Stimulated activated CD8-positive, alpha-beta memory T cell treated with anti-CD3 and anti-CD28 coated beads, Interleukin-4, amount 100 ng/mL, for 24 hours (primary cell): ENCODE results near the gene COQ3.

ENCODE experiments used
- DNase-seq: peaks from one replicate; pipeline ENCODE4 v3.0.0-alpha.2; 2020; ENCODE audit warnings: low read depth

COQ3 gene, protein sequence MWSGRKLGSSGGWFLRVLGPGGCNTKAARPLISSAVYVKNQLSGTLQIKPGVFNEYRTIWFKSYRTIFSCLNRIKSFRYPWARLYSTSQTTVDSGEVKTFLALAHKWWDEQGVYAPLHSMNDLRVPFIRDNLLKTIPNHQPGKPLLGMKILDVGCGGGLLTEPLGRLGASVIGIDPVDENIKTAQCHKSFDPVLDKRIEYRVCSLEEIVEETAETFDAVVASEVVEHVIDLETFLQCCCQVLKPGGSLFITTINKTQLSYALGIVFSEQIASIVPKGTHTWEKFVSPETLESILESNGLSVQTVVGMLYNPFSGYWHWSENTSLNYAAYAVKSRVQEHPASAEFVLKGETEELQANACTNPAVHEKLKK

DNA sequence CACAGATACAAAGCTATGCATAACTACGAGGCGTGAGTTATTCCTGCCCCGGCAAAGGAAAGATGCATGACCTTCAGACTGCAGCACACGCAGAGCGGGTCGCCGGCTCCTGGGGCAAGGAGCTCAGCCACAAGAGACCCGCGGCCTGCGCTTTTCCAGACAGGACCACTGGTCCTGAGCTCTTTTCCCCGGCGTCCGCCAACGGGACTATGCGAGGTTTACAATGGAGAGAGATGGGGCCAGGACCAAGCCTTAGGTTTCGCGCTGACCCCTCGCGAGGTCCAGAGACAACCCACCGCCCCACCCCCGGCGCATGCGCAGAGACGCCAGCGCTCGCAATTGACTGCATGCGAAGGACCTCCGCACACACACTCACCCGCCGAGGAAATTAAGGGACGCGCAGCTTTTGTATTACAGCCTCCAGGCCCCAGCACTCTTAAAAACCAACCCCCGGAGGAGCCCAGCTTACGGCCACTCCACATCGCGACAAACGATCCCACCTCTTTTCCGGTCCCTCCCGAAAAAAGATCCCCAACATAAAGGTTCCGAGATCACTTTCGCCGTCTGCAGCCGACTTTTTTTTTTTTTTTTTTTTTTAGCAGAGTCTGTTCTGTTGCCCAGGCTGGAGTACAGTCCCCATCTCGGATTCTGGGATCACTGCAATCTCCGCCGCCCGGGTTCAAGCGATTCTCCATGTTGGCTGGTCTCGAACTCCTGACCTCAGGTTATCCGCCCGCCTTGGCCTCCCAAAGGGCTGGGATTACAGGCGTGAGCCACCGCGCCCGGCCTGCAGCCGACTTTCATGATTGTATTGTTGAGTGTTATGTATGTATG lies at the start of gene COQ3:
COQ3 (minus strand) TSS at position 498 of the 834 bp plus-strand sequence; CDS start at position 482, 16 bp downstream.
- peak; percentile 55 for DNase-seq

DNA sequence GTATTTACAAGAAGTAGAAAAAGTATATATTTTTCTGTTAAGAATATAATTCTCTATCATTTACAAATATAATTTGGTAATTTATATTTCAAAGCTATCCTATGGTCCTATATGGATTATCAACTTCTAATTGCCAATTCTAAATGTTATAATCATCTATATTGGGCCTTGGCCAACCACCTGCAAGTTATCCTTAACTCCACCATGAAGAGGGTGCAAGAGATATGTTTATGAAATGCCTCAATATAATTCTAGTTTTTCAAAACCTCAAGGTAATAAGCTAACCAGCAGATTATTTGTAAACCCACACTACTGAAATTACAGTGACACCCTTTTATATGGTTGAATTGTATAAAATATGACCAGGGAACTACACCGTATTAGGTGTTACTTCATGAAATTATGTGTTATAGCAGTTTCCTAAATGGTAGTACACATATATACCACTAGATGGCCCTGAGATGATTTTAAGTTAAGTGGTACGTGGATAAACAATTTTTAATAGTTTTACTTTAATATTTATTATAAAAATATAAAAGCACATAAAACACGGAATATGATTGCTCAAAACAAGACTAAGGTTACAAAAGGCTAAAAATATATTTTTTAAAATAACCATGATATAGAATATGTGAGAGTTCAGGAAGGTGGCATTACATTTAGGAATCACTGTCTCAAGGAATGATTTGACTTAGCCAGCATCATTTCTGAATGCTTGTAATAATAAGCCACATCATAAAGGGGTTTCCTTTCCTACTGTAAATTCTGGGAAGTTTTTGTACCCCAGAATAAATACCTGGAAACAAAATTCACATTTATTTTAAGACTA lies 40.9 kb upstream of the COQ3 start:
- no peak for DNase-seq

DNA sequence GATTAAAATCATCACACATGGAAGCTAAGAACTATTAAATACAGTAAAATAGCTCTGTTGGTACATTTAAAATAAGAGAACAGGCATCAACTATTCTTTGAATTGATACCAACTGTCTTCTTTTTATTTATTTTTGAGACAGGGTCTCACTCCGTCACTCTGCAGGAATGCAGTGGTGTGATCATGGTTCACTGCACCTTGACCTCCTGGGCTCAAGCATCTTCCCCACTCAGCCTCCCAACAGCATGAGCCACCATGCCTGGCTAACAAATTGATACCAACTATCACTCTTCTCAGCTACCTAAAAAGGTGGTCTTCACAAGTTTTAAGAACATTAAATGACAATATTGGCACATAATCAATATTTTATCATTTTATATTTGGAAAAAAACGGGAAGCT lies 38.9 kb upstream of the COQ3 start:
- no peak for DNase-seq

DNA sequence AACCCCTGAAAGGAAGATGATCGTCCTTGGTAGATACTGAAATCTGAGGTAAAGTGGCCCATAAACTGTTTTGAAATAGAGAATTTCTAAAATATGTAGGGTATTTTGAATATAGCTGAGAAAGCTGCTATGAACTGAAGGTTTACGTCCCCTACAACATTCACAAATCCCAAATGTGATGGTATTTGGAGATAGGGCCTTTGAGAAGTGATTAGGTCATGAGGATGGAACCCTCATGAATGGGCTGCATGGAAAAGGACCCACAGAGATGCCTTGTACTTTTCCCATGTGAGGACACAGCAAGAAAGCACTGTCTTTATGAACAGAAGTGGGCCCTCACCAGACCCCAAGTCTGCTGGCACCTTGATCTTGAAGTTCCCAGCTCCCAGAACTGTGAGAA lies 37.9 kb upstream of the COQ3 start:
- DNase-seq = no peak

DNA sequence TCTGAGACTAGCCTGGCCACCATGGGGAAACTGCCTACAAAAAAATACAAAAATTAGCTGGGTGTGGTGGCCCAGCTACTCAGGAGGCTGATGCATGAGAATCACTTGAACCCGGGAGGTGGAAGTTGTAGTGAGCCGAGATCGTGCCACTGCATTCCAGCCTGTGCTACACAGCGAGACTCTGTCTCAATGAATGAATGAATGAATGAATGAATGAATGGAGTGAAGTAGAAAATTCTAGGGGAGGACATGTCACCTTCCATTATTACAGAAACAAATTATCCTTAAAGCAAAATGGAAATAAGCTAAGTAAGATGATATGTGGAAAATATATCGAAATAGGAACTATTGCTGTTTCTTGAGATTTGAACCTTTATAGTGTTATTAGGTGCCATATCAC lies 34.0 kb upstream of the COQ3 start:
- no peak for DNase-seq

DNA sequence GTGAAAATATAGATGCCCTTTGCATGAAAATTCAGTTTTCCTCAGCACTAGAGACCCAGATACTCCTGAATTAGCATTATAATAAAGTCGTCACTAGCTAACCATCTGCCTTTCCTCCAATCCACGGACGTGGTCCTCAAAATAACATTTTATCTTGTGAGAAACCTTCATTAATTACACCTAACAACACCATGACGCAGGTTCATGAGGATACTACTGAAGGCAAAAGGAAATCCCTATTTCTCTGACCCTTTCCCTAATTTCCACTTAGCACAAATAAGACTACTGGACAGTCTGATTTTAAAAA lies 32.4 kb upstream of the COQ3 start:
- no peak for DNase-seq

DNA sequence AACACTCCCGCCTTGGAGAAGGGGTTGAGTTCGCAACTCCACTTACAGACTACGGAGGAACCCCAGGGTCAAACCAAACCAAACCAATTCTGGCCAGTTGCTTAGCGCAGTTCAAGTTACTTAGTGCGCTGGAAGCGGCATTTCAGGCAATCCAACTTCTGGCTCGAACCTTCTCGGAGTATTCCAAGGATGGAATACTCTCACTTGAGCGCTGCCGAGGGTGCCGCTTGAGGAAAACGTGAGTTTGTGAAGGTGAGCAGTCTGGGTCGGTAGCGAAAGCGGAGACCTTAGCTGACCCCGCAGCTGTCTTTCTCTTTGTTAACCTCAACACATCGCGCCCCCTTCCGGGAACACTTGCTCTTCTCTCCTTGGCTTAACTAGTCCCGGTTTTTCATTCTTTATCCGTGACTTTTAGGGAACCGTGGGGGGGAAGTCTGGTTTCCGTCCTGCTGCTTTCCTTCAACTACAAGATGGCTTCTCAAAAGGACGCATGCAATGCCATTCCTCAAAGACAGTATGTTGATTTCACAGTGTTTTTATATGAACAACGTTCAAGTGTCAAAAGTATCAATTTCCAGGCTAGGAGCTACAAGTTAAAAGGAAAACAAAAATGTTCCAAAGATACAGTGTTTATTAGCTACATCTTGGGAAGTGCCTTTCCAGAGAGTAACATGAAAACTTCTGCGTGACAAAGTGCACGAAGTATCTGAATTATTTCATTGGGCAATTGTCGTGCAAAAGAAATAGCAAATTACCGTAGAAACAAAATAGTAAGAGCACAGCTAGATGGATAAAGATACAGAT lies 31.9 kb upstream of the COQ3 start:
- peak; percentile 45 for DNase-seq

DNA sequence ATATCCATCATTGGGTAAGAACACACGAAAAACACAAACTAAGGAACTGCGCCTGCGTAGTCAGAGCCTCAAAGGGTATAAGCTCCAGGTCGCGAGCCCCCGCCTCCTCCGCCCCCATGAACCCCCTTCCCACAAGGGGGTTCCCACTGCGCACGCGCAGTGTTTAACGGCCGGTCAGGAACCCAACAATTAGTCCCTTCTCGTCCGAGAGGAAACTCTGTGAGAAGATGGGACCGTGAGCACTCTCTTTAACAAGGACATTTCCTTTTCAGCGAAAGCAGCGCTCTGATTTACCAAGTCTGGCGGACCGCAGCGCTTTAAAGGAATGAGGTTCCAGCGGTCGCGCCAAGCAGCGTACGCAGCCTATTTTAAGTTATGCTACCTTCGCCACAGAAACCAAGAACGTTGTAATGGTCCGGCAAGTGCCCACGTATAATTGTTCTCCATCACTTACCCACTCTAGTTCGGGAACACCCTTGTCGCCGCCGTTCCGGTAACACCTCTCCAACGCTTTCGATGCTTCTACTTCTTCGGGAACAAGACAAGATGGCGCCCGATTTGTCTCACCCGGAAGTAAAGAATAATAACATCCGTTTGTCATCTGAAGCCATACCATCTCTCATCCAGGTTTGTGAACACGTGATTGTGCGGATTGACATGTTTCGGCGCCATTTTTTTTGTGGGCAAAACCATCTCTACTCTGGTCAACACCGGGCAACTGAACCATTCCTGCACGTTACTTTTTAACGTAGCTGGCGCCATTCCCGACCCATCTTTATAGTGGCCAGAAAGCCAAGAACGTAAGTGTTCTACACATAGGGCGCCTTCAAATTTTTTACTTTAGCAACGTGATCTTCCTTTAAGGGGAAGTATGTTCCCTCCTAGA lies 31.0 kb upstream of the COQ3 start, which contains the start of gene PNISR:
PNISR (minus strand) TSS at position 548 of the 886 bp plus-strand sequence. CDS start 10,649 bp downstream, outside the sequence.
- DNase-seq = peak; percentile 78

DNA sequence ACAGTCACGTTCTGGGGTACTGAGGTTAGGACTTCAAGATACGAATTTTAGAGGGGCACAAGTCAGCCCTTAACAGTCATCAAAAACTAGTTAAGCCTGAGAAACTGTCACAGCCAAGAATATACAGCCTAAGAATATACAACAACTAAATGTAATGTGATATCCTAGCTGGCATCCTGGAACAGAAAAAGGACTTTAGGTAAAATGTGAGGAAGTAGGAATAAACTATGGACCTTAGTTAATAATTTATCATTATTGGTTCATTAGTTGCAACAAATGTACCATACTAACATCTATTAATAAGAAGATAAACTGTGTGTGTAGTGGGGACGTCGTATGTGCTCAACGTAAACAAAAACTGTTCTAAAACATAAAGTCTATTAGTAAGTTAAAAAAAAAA lies 30.0 kb upstream of the COQ3 start:
- DNase-seq = no peak

DNA sequence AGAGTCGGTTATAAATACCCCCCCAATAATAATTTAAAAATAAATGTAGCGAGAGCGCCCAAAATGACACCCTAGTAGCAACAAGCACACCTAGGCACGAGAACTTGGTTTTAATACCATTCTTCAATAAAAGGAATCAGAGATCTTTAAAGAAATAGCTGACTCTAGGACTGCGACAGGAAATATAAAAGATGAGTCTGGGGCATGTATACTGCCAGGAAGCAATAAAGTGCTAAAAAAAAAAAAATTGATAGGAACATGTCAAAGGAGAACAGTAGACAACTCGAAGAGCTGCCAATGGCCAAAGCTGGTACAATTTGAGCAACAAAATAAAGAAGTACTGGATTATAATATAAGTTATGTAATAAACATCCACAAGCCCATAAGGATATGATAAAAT lies 28.9 kb upstream of the COQ3 start:
- DNase-seq = no peak

DNA sequence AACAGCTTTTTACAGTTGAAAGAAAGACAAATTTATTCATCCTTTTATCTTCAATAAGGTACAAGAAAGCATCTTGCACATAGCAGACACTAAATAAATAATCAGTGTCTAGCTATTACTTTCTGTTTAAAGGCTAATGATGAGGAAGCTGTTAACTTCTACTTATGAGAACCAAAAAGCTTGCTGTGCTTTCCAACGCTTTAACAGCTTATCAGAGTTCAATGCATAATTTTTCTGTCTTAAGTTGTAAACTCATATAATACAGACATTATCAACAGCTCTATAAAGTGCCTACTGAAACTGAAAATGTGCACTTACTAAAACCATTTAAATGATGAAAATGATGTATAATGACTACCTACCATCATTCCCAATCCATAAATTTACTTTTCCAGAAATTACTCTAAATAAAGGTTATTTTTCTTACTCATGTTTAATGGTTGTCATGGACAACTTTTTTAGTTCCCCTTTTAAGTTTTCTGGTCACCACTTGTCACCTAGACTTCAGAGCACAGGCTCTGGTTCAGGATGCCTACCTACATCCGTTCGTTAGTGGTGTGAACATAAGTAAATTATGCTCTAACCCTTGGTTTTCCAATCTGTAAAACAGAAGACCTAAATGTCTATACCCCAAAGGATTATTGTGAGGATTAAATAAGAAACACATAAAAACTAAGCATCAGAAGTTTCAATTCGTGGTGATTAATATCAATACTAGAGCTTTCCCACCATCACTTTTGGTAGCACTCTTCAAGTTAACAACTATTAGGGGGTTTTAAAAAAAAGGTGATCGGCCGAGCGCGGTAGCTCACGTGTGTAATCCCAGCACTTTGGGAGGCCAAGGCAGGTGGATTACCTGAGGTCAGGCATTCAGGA lies 23.1 kb upstream of the COQ3 start:
- DNase-seq = no peak

DNA sequence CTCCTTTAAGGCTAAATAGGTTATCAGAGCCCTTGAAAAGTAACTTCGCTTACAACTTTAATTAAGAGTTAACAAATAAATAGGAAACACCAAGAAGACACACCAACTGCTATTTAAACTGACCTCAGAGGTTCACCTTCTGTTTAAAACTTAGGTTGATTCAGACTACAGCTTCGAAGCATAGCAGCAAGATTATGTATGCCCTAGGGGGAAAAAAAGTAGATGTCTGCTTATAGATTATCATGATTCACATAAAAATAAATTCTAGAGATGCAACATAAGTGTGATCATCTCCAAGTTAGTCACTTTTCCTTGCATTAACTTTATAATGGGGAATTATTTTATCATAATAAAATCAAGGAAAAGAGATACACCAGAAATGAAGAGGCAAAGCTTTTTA lies 22.2 kb upstream of the COQ3 start:
- DNase-seq = no peak

DNA sequence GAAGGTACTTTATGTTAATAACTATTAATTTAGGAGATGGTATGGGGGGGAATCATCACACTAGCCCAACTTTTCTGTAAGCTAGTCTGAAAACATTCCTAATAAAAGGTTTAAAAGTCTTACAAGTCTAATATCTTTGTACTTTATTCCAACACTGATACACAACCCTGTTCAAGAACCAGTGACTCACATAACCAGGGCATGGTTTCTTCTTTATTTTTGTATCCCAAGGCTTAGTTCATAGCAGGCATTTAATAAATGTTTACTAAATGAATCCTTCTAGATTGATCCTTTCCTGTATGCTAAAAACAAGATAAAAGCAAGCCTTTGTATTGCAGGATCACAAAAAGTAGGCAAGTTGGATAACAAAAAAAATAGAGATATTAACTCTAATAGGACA lies 21.5 kb upstream of the COQ3 start:
- DNase-seq = no peak

DNA sequence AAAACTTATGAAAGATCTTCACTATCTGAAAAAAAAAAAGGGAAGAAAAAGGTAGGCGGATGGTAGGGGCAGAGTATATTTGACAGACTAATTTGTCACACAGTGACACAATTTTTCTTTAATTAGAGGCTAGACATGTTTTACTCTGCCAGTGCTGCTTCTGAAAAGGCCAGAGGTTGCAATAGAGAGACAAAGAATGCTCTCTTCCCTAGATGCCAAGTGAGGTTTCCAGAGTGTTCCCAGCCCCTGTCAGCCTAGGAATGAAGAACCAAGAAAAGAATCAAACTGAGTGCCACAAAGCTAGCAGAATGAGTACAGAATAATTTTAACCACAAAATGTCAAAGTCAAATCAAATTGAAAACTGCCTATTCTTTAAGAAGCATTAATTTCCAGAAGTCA lies 18.1 kb upstream of the COQ3 start:
- no peak for DNase-seq

DNA sequence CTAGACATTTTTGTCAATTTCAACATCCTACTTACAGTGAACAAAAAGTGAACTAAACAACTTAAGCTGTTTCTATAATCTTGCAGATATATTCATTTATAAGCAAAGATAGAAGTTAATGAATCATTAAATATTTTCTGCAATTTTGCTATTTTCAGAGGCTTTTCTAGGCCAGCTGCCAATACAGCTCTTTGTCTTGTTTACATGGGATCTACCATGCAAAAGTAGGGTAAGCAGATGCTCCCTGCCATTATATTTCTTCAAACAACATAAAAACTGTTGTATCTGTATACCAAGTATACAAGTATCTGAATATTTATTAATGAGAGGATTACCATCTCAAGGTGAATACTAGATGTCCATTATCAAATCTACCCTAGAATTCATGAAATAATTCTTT lies 15.7 kb upstream of the COQ3 start:
- no peak for DNase-seq

DNA sequence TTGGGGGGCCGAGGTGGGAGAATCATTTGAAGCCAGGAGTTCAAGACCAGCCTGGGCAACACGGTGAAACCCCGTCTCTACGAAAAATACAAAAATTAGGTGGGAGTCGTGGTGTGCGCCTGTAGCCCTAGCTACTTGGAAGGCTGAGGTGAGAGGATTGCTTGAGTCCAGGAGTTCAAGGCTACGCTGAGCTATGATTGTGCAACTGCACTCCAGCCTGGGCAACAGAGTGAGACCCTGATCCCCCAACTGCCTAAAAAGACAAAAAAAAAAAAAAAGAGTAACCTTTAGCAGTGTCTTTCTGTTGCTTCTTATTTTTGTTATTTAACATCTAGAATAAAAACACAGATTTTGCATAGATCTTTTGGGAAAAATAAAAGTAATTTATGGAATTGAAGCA lies 13.1 kb upstream of the COQ3 start:
- DNase-seq = no peak

DNA sequence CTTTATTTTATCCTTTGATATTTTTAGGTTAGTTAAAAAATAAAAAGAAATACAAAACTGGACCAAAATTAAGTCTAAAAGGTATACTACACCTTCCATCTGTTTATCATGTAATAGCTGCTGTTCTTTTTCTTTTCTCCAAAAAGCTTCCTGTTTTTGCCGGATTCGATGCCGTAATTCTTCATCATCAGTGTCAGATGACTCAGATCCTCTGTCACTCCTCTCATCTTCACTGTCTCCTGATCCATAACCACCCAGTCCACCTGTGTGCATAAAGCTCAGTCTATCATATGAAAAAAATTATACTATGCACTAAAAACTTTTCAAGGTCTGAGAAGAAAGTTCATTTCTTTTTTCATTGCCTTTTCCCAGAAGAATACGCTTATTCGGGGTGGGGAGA lies 8.5 kb upstream of the COQ3 start:
- DNase-seq = no peak

DNA sequence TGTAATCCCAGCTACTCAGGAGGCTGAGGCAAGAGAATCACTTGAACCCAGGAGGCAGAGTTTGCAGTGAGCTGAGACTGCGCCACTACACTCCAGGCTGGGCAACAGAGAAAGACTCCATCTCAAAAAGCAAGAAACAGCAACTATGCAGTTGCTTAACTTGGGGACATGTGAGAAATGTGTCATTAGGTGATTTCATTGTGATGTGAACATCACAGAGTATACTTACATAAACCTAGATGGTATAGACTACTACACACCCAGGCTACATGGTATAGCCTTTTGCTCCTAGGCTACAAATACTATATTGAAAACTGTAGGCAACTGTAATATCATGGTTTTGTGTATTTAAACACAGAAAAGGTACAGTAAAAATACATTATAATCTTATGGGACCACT lies 3.3 kb upstream of the COQ3 start:
- no peak for DNase-seq

DNA sequence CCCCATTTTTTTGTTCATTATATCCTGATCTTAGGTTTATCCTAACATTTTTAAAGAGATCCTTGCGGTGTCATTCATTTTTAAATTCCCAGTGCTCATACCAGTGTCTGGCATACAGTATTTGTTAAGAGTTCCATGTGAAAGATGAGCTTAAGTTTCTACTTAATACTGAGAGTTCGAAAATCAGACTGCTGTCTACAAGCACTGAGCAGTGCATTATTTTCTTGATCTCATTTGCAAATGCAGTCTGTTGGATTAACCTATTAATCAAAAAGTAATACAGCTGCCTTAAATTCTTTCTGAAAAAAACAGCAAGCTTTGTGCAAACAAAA lies 663 bp downstream of the COQ3 start:
- DNase-seq = no peak

DNA sequence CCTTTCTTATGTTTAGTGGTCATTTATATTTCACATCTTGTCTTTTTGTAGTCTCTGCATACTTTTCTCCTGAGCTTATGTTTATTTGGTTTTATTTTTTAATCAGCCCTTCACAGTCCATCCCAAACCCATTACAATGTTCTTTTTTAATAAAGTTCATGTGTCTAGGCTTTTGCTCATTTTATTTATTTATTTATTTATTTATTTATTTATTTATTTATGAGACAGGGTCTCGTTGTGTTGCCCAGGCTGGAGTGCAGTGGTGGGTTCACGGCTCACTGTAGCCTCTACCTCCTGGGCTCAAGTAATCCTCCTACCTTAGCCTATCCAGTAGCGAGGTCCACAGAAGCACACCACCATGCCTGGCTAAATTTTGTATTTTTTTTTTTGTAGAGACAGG lies 3.1 kb downstream of the COQ3 start:
- DNase-seq = no peak
